Measurements from ENCODE around the gene SPINK7.
"Not testable (repeated sequence)": the region's sequence is repeated elsewhere in the genome, so short reads cannot be mapped to it uniquely, and the experiment has no call there.

Gene SPINK7

GRCh38 chr5:148312153-148312552 lies at the start of gene SPINK7:
TSS of gene SPINK7 (plus strand) at chr5:148312423. CDS start at chr5:148312484, 61 bp downstream.
- no peak for DNase-seq

GRCh38 chr5:148267962-148268361 lies 44.3 kb upstream of the SPINK7 start:
- DNase-seq, result no peak

DNA sequence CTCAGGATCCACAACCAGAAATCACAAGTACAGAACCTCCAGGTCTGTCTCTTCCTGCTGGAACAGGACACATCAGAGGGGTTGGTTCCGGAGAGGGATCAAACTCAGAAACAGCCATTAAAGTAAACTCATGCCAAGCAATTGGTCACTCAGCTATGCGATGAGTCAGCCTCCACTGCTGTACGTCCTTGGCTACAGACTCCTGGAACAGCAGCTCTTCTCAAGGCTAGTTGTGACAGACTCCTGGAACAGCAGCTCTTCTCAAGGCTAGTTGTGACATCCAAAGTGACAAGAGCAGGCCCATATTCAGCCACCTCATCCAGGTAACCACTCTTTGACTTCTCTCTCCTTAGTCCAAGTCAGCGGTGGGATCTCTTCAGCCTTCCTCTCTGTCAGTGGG lies 43.7 kb upstream of the SPINK7 start, which contains the start of gene SPINK13:
Gene SPINK13, plus strand, starts transcription at position 229 of the 400 bp plus-strand sequence. CDS start 1,279 bp downstream, outside the sequence.
- no peak for DNase-seq

DNA sequence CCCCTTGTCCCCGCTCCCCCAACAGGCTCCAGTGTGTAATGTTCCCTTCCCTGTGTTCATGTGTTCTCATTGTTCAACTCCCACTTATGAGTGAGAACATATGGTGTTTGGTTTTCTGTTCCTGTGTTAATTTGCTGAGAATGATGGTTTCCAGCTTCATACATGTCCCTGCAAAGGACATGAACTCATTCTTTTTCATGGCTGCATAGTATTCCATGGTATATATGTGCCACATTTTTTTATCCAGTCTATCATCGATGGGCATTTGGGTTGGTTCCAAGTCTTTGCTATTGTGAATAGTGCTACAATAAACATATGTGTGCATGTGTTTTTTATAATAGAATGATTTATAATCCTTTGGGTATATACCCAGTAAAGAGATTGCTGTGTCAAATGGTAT lies 37.1 kb upstream of the SPINK7 start:
- not testable (repeated sequence) for DNase-seq

GRCh38 chr5:148280893-148281292 lies 31.3 kb upstream of the SPINK7 start:
- DNase-seq, result not testable (repeated sequence)

DNA sequence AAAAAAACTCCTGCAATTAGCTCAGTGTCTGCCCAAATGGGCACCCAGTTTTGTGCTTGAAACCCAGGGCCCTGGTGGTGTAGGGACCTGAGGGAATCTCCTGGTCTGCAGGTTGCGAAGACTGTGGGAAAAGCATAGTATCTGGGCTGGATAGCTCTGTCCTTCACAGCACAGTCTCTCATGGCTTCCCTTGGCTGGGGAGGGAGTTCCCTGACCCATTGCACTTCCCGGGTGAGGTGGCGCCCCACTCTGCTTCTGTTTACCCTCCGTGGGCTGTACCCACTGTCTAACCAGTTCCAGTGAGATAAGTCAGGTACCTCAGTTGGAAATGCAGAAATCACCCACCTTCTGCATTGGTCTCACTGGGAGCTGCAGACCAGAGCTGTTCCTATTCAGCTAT lies 30.9 kb upstream of the SPINK7 start:
- not testable (repeated sequence) for DNase-seq

GRCh38 chr5:148290271-148291195 lies 21.7 kb upstream of the SPINK7 start:
- no peak for DNase-seq

DNA sequence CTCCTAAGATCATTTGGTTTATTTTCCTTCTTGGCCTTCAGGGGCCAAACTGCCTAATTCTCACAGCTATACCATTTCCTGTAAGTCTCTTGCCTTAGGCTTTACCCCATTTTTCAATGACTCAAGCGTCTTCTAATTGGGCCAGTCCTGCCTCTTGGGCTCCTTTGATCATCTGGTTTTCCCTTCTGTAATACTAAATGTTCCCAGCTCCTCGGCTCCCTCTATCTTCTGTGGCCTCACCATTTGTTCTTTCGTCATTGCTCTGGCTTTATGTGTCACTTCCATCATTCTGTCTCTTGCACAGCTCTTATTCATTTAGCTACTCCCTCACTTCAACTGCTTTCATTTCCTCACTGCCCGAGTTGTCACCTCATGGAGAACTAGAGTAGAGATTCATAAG lies 14.5 kb upstream of the SPINK7 start:
- DNase-seq, result no peak

- no peak for DNase-seq
Observed at GRCh38 chr5:148306446-148306845, 5.8 kb upstream of the SPINK7 start.

- no peak for DNase-seq
Observed at GRCh38 chr5:148309019-148309418, 3.2 kb upstream of the SPINK7 start.

DNA sequence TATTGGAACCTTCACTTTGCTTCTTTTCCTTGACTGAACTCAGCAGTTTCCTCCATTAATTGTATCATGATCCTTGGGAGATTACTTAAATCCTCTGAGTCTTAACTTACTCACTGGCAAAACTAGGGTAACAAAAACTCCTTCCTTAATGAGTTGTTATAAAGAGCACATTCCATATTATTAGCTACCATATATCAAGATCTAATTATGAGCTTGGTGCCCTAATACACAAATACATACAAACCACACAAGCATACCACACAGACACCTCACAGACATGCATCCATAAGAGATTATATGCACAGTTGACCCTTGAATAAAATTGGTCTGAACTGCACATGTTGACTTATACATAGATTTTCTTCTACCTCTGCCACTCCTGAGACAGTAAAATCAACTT lies 2.5 kb upstream of the SPINK7 start:
- DNase-seq, result no peak

DNA sequence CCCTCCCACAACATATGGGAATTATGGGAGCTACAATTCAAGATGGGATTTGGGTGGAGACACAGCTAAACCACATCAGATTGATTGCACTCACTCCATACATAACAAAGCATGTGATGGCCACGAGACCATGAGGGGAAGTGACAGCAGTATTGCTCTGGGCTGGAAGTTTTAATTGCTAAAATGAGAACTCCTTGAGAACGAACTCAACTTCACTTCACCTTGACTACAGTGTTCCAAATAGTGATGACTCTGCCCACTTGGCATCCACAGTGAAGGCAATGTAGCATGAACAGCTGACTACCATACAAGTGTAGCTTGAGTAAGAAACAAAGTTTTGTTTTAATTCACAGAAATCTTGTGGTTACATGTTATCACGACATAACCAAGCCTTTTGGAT lies 739 bp upstream of the SPINK7 start:
- DNase-seq, result no peak

DNA sequence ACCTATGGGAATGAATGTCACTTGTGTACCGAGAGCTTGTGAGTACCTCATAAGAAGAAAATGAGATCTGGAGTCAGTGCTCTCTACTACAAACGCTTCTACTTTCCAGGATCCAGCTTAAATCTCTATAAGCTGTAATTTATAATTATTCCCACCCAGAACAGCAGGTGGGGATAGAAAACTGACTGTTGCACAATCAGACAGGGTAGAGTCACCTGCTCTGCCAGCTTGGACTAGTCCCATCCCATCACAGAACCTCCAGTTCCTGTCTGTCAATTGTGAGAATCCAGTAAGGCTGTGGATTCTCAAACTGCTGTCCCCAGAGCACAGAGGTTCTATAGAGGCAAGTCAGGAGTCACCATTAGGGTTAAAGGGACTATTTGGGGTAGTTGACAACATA lies 2.0 kb downstream of the SPINK7 start:
- DNase-seq, result no peak

DNA sequence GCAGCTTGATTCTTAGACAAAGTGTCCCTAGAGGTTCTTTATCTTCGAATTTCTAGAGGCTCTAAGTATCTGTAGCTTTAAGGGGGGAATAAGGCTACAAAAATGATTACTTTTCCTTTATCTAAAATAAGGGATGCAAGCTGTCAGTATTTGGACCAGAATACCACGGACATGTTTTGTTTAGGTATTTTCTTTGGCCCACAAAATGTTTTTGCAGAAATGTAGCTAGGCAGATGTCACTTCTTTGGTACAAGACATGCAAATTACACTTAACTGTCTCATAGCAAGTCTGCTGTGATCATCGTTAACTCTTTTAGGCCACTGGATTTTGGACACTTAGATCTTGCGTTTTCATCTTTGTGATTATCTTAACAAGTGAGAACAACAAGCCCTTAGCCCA lies 2.5 kb downstream of the SPINK7 start:
- no peak for DNase-seq

DNA sequence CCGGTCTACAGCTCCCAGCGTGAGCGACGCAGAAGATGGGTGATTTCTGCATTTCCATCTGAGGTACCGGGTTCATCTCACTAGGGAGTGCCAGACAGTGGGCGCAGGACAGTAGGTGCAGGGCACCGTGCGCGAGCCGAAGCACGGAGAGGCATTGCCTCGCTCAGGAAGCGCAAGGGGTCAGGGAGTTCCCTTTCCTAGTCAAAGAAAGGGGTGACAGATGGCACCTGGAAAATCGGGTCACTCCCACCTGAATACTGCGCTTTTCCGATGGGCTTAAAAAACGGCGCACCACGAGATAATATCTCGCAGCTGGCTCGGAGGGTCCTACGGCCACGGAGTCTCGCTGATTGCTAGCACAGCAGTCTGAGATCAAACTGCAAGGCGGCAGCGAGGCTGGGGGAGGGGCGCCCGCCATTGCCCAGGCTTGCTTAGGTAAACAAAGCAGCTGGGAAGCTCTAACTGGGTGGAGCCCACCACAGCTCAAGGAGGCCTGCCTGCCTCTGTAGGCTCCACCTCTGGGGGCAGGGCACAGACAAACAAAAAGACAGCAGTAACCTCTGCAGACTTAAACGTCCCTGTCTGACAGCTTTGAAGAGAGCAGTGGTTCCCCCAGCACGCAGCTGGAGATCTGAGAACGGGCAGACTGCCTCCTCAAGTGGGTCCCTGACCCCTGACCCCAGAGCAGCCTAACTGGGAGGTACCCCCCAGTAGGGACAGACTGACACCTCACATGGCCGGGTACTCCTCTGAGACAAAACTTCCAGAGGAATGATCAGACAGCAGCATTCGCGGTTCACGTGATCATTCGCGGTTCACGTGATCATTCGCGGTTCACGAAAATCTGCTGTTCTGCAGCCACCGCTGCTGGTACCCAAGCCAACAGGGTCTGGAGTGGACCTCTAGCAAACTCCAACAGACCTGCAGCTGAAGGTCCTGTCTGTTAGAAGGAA lies 8.1 kb downstream of the SPINK7 start:
- not testable (repeated sequence) for DNase-seq

- no peak for DNase-seq
Observed at GRCh38 chr5:148333262-148333849, 21.1 kb downstream of the SPINK7 start.

DNA sequence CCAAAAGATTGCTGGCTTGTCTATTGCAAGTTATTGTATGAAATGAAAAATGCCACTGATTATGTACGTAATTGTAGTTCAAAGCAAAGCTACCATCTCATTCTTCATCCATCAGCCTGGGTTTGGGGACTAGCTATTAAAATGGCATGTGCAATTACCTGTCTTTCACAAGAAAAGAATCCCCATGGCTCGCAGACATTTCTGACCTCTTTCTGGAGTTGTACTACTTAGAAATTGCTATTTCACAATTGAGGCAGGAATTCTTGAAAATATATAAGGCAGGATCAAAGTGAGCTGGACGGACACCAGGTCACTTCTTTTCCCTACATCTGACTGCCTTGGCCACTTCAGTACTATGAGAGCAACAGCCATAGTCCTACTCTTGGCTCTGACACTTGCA lies 23.0 kb downstream of the SPINK7 start, which contains the start of gene SPINK9:
Gene SPINK9, plus strand, starts transcription at position 301 of the 400 bp plus-strand sequence. Its CDS starts 55 bp downstream, at position 356.
- DNase-seq, result no peak

GRCh38 chr5:148336704-148337435 lies 24.6 kb downstream of the SPINK7 start:
- DNase-seq, result no peak

DNA sequence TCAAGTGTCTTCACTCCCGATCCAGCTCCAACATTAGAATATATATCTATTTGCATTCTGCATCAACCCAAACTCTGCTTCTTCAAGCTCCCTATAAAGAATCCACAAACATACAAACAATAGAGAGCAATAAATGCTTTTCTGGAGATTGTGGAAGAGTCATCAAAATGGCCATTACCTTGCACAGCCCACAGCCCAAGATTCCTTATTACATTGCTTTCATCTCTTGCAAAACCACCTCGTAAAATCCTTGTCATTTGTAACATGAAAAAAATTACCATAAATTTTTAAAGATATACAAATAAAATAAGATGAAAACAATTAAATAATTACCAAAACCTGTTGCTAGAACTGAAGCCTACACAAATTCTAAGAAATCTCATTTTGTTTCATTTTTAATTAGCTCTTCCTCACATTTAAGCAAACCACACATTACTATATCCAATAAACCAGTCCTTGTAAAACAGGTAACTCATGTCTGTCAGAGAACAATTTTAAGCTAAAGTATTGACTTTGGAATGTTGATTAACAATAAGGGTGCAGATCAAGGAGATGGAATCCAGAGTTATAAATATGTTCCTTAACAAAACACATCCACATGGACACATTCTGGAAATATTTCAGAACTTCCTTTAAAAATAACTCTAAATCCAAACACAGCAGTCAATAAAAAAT lies 30.3 kb downstream of the SPINK7 start:
- DNase-seq, result no peak

DNA sequence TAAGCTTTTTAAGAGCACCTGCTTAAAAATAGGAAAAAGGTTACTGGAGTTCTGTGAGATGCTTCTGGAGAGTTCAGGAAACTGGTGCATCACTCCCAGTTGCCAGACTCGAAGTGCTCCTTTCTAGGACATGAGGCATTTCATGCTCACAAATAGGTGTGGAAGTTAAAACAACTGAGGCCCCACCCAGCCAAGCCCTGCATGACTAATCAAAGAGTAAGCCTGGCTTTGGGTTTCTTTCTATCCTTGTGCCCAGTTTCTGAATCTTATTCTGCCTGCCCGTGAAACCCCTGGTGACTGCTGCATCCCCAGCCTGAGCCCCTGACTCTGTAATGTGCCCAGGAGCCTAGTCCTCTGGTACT lies 30.8 kb downstream of the SPINK7 start:
- no peak for DNase-seq
